ENCODE measurements around the gene MATN4. TPM values are rescaled to one million over a fixed set of nuclear protein-coding genes. Genes with fewer than 3 reads are reported as not detected.

Gene MATN4
- total RNA-seq, 1 experiment from 2014 or later, result 0.33 TPM

DNA sequence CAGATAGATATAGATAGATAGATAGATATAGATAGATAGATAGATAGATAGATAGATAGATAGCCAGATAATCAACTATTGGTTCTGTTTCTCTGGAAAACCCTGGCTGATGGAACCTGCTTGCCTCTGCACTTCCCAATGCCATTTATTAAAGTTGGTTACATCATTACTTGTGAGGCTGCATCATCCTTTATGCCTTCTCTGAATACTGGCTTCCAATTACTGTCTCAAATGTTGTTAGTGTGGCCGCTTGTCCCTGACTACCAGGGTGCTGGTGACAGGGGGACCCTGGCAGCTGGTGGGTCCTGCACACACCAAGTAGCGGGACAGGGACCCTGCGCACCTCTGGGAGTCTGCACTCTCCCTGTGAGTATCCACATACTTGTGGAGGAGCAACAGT is 49.8 kb downstream of the MATN4 start:
- Histone ChIP-seq H2AFZ (no peak overlapping the region), H3K4me2 (no peak overlapping the region), H3F3A (ENCODE audit: insufficient read depth, low read depth) (peaks cover 34% of the 10 kb centered on the region), H3K9me3 (ENCODE audit: insufficient read depth, low read depth) (no peaks in the 10 kb centered on the region; the same call in 1 of the 2 replicates), H3K9me2 (ENCODE audit: insufficient read depth) (no peaks in the 10 kb centered on the region), H3K79me2 (ENCODE audit: low read depth) (peaks cover 6% of the 10 kb centered on the region), H3K4me1 (replicated peaks; ENCODE audit: insufficient read depth) (peaks cover 35% of the 10 kb centered on the region), H3K27ac (no peak overlapping the region), H3K36me3 (ENCODE audit: low read depth) (no peaks in the 10 kb centered on the region), H4K20me1 (ENCODE audit: insufficient read depth) (no peaks in the 10 kb centered on the region), H3K4me3 (no peak overlapping the region), H3K27me3 (ENCODE audit: insufficient read depth, low read depth) (no peaks in the 10 kb centered on the region)
- intact Hi-C loops (cut with micrococcal nuclease; ENCODE audit: unreplicated experiment), result no loop called here
- DNase-seq, result no peak
- CTCF ChIA-PET, result interaction anchor here (0.9 kb wide), 1 partner anchor 32 kb away, joined by 4 read pairs; no protein-coding TSS in a partner anchor
- POLR2A ChIA-PET (ENCODE audit: unreplicated experiment), result no interaction called here
- no TSS peak for BruUV-seq (replicated peaks)
- TF ChIP-seq EZH2 (IDR thresholded peaks at IDR 0.05; ENCODE audit: low read depth), result no peak
- TF ChIP-seq, protein P1, sequence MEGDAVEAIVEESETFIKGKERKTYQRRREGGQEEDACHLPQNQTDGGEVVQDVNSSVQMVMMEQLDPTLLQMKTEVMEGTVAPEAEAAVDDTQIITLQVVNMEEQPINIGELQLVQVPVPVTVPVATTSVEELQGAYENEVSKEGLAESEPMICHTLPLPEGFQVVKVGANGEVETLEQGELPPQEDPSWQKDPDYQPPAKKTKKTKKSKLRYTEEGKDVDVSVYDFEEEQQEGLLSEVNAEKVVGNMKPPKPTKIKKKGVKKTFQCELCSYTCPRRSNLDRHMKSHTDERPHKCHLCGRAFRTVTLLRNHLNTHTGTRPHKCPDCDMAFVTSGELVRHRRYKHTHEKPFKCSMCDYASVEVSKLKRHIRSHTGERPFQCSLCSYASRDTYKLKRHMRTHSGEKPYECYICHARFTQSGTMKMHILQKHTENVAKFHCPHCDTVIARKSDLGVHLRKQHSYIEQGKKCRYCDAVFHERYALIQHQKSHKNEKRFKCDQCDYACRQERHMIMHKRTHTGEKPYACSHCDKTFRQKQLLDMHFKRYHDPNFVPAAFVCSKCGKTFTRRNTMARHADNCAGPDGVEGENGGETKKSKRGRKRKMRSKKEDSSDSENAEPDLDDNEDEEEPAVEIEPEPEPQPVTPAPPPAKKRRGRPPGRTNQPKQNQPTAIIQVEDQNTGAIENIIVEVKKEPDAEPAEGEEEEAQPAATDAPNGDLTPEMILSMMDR (conservative IDR thresholded peaks at IDR 0.05), result no peak

DNA sequence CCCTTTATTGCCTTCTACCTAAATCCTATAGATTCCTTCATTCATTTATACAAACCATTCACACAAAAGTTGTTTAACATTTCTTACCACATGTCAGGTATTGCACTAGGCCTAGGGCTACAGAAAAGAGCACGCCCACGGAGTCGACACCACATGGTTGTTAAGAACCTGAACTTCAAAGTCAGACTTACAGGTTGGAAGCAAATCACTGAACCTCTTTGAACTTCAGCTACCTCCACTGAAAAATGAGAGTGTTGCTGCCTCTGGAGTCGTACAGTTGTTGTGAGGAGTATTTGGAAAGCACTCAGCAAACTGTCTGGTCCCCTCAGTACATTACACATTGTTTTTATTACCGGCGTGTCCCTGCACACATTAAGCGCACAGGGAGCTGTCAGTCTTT is 50.4 kb downstream of the MATN4 start:
- CTCF ChIA-PET, result interaction anchor here (0.9 kb wide), 1 partner anchor 33 kb away, joined by 4 read pairs; no protein-coding TSS in a partner anchor
- H3F3A ChIP-seq (ENCODE audit: insufficient read depth, low read depth), result peaks cover 34% of the 10 kb centered on the region
- H3K4me3 ChIP-seq, result no peak overlapping the region
- H3K36me3 ChIP-seq (ENCODE audit: low read depth), result no peaks in the 10 kb centered on the region
- H3K9me2 ChIP-seq (ENCODE audit: insufficient read depth), result no peaks in the 10 kb centered on the region
- no peak overlapping the region for H3K4me2 ChIP-seq
- H3K9me3 ChIP-seq (ENCODE audit: insufficient read depth, low read depth), result no peaks in the 10 kb centered on the region
- 0 out of 2 replicates have a peak, but pooled peaks cover 3% of the 10 kb centered on the region for H4K20me1 ChIP-seq (ENCODE audit: insufficient read depth)
- POLR2A ChIA-PET (ENCODE audit: unreplicated experiment), result no interaction called here
- no TSS peak for BruUV-seq (replicated peaks)
- no peaks in the 10 kb centered on the region for H3K27me3 ChIP-seq (ENCODE audit: insufficient read depth, low read depth)
- DNase-seq, result peak in 1 of 2 experiments; percentile 33
- no peak overlapping the region for H3K27ac ChIP-seq
- no peak overlapping the region for H2AFZ ChIP-seq
- H3K4me1 ChIP-seq (replicated peaks; ENCODE audit: insufficient read depth), result peaks cover 40% of the 10 kb centered on the region
- peaks cover 11% of the 10 kb centered on the region for H3K79me2 ChIP-seq (ENCODE audit: low read depth)
- intact Hi-C loops (cut with micrococcal nuclease; ENCODE audit: unreplicated experiment), result no loop called here
- TF ChIP-seq, protein P1 (conservative IDR thresholded peaks at IDR 0.05), result no peak
- no peak for TF ChIP-seq EZH2 (IDR thresholded peaks at IDR 0.05; ENCODE audit: low read depth)

DNA sequence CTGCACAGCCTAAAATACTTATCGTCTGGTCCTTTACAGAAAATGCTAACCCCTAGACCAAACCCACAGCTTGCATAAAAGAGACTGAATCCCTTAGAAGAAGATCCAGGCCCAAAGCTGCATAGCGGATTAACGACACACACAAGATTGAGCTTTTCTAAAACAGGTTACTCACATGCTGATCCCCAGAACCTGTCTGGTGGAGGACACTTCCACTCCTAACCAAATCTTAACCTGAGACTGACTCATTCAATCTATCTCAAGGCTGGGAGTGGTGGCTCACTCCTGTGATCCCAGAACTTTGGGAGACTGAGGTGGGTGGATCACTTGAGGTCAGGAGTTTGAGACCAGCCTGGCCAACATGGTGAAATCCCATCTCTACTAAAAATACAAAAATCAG is 50.9 kb downstream of the MATN4 start:
- DNase-seq, result no peak
- Histone ChIP-seq H3K9me2 (ENCODE audit: insufficient read depth) (no peaks in the 10 kb centered on the region), H3K4me1 (replicated peaks; ENCODE audit: insufficient read depth) (peaks cover 45% of the 10 kb centered on the region), H3K27ac (0 out of 2 replicates have a peak overlapping the region, but pooled peaks have one; percentile 97), H2AFZ (no peak overlapping the region), H4K20me1 (ENCODE audit: insufficient read depth) (0 out of 2 replicates have a peak, but pooled peaks cover 3% of the 10 kb centered on the region), H3K4me2 (0 out of 2 replicates have a peak overlapping the region, but pooled peaks have one; percentile 99), H3F3A (ENCODE audit: insufficient read depth, low read depth) (peaks cover 34% of the 10 kb centered on the region), H3K27me3 (ENCODE audit: insufficient read depth, low read depth) (no peaks in the 10 kb centered on the region), H3K4me3 (no peak overlapping the region), H3K79me2 (ENCODE audit: low read depth) (peaks cover 16% of the 10 kb centered on the region), H3K9me3 (ENCODE audit: insufficient read depth, low read depth) (no peaks in the 10 kb centered on the region), H3K36me3 (ENCODE audit: low read depth) (no peaks in the 10 kb centered on the region; the same call in 1 of the 2 replicates)
- intact Hi-C loops (cut with micrococcal nuclease; ENCODE audit: unreplicated experiment), result no loop called here
- no peak for TF ChIP-seq EZH2 (IDR thresholded peaks at IDR 0.05; ENCODE audit: low read depth)
- TF ChIP-seq, protein P1 (conservative IDR thresholded peaks at IDR 0.05), result no peak
- CTCF ChIA-PET, result interaction anchor here (0.6 kb wide), 1 partner anchor 45 kb away, joined by 3 read pairs; no protein-coding TSS in a partner anchor
- no TSS peak for BruUV-seq (replicated peaks)
- POLR2A ChIA-PET (ENCODE audit: unreplicated experiment), result no interaction called here
